OCI-LY1 (cell line): ENCODE measurements around the gene CELF2.

Source experiments
- EZH2 ChIP-seq: fragments of 200-600 bp; sonication (generic), shearing (Covaris generic); IDR thresholded peaks from 2 replicates; pipeline ENCODE4 v1.8.0; 2017; ENCODE audit warnings: borderline replicate concordance, mixed run types, mild to moderate bottlenecking, antibody characterized with exemption, low read length, moderate library complexity, mixed read lengths
- TF ChIP-seq, protein P1 (sequence below): fragments of 200-600 bp; sonication (generic), shearing (Covaris generic); IDR thresholded peaks from 2 replicates; pipeline ENCODE4 v1.5.1; 2017; ENCODE audit warnings: mild to moderate bottlenecking, antibody characterized with exemption, low read length, moderate library complexity, mixed read lengths

DNA sequence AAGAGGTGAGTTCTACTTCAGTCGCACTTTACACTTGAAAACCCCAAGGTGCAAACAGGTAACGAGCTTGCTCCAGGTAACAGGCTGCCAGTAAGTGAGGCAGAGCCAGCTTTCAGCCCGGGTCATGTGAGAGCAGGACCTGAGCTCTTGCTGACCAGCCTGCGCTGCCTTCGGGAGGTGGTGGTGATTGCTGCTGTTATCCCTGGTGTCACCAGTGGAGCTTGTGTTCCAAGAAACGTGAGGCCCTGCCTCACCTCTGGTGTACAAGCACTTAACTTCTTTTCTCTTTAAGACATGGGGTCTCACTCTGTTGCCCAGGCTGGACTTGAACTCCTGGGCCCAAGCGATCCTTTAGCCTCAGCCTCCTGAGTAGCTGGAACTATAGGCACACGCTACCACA, 265.0 kb downstream of the CELF2 start:
- TF ChIP-seq, protein P1, sequence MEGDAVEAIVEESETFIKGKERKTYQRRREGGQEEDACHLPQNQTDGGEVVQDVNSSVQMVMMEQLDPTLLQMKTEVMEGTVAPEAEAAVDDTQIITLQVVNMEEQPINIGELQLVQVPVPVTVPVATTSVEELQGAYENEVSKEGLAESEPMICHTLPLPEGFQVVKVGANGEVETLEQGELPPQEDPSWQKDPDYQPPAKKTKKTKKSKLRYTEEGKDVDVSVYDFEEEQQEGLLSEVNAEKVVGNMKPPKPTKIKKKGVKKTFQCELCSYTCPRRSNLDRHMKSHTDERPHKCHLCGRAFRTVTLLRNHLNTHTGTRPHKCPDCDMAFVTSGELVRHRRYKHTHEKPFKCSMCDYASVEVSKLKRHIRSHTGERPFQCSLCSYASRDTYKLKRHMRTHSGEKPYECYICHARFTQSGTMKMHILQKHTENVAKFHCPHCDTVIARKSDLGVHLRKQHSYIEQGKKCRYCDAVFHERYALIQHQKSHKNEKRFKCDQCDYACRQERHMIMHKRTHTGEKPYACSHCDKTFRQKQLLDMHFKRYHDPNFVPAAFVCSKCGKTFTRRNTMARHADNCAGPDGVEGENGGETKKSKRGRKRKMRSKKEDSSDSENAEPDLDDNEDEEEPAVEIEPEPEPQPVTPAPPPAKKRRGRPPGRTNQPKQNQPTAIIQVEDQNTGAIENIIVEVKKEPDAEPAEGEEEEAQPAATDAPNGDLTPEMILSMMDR, result no peak
- no peak for TF ChIP-seq EZH2
